ENCODE data around the gene TFR2.

DNA sequence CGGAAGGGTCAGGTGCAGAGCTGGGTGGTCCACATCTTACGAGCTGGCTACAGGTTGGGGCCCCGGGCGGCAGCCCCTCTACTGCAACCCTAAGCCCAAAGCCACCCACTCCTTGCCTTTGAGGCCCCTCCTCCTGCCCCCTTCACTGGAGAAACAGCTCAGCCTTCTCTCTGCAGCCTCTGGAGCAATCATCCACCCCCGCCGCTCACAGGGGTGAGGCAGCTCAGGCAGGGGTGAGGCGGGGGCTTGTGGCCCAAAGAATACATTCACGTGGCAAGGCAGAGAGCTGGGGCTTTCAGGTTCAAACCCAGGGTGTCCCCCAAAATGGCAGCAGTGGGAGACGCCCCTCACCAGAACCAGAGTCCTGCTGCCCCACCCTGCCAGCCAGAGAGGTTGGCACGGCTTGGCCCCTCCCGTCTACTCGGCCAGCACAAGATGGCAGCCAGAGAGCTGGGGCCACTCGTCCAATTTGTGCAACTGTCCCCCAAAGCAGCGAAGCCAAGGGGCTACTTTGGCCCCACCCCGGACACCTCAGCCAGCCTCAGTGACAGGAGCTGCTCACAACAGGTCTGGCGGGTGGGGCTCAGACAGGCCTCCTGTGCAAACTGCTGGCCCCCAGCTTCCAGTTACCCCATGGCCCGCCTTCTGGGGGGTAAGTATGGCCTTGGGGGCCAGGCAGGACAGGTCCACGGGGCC lies 39.4 kb upstream of the TFR2 start:
- TF ChIP-seq TAF1 (IDR thresholded peaks at IDR 0.05; ENCODE audit: borderline replicate concordance, low read depth, low read length) (no peak), POLR2A (IDR thresholded peaks at IDR 0.05; ENCODE audit: low read depth, low read length) (no peak), POLR2AphosphoS5 (IDR thresholded peaks at IDR 0.05; ENCODE audit: low read depth, low read length) (no peak)
